ENCODE results near the gene ABLIM3. TPM values are rescaled to one million over a fixed set of nuclear protein-coding genes. Genes with fewer than 3 reads are reported as not detected.

The ABLIM3 gene
- total and polyA plus RNA-seq, 2 of the 8 experiments (the other 6 are each of a cell fraction or from before 2014, with no cell fraction given): 0.36 to 0.56 TPM

DNA sequence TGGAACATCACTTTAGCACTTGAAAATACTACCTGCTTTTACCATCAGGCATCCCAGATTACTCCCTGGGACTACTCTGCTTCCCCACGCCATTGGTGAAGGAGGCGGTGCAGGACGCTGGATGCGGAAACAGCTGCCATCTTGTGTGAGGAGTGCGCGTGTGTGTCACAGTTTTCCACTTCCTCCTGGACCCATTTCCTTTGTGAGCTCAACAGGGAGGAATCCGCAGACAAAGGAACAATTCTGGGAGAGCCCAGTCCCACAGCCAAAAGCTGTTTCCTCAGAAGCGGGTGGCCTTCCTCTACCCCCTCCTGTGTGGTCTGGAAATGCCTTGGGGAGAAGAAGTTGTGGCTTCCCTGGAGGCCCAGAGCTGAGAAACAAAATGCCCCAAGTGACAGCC lies 147.1 kb downstream of the ABLIM3 start:
- no peak for FAIRE-seq
- H2BK120ac ChIP-seq (replicated peaks; ENCODE audit: low read depth, low read length): no peak overlapping the region
- H3K56ac ChIP-seq (replicated peaks; ENCODE audit: insufficient read length, low read depth, low read length): no peak overlapping the region
- H3K4me1 ChIP-seq (replicated peaks in 1 of 4; ENCODE audit: control insufficient read depth in 3 of 4, insufficient read depth in 4 of 4, low read length in 3 of 4): no peaks in the 10 kb centered on the region
- no peak overlapping the region for H3K18ac ChIP-seq (ENCODE audit: extremely low read depth, low read length)
- H3K4me2 ChIP-seq (ENCODE audit: insufficient read depth in 1 of 2, low read depth in 2 of 2, low read length in 2 of 2): no peak overlapping the region
- H3K9ac ChIP-seq (replicated peaks in 1 of 4; ENCODE audit: extremely low read depth in 1 of 4, low read depth in 3 of 4, low read length in 3 of 4): no peak overlapping the region
- no peak overlapping the region for H3K27ac ChIP-seq (ENCODE audit: low read depth, low read length)
- no peaks in the 10 kb centered on the region for H3K36me3 ChIP-seq (ENCODE audit: control insufficient read depth in 2 of 4, insufficient read depth in 4 of 4, low read length in 3 of 4)
- H3K23me2 ChIP-seq (ENCODE audit: low read depth, low read length): no peaks in the 10 kb centered on the region
- DNase-seq (ENCODE audit: low read depth in 1 of 2, low spot score in 2 of 2): no peak
- H2BK12ac ChIP-seq (ENCODE audit: low read depth, low read length): no peak overlapping the region
- ChIA-PET CTCF (ENCODE audit: partially characterized antibody) (interaction anchor here (0.7 to 1.5 kb wide), 9 partner anchors 10 to 146 kb away, joined by 3 to 5 read pairs (median 4); no protein-coding TSS in a partner anchor), POLR2A (ENCODE audit: partially characterized antibody) (interaction anchor here (1.3 to 1.5 kb wide), 2 partner anchors 11 to 12 kb away, joined by 3 to 4 read pairs; no protein-coding TSS in a partner anchor)
- no peak overlapping the region for H3K4me3 ChIP-seq (ENCODE audit: extremely low read depth in 1 of 4, insufficient read depth in 2 of 4, low read depth in 3 of 4, low read length in 4 of 4)
- H2BK20ac ChIP-seq (ENCODE audit: low read length): no peak overlapping the region
- no peaks in the 10 kb centered on the region for H3K79me1 ChIP-seq (ENCODE audit: low read depth, low read length)
- peak overlapping the region; percentile 54 for H2AFZ ChIP-seq (ENCODE audit: low read length)
- H3K79me2 ChIP-seq (ENCODE audit: control insufficient read depth in 1 of 2, insufficient read depth in 2 of 2, low read length in 2 of 2): no peaks in the 10 kb centered on the region
- H4K8ac ChIP-seq (ENCODE audit: extremely low read depth, insufficient read depth, low read length): no peak overlapping the region
- TF ChIP-seq EGR1 (IDR thresholded peaks at IDR 0.05; ENCODE audit: borderline replicate concordance, low read depth, low read length) (no peak), YY1 (IDR thresholded peaks at IDR 0.05; ENCODE audit: low read depth, low read length) (peak; percentile 46; the same call in 1 of the 2 replicates), SIX5 (IDR thresholded peaks at IDR 0.05; ENCODE audit: low read depth, low read length) (no peak), GTF2F1 (IDR thresholded peaks at IDR 0.05; ENCODE audit: borderline replicate concordance, low read depth, low read length) (no peak), CTBP2 (IDR thresholded peaks at IDR 0.05; ENCODE audit: borderline replicate concordance, insufficient read depth, insufficient read length, low read length) (no peak), SP1 (IDR thresholded peaks at IDR 0.05; ENCODE audit: low read depth, low read length) (no peak), TAF1 (IDR thresholded peaks at IDR 0.05; ENCODE audit: low read depth, low read length) (no peak)
- no peak overlapping the region for H2AK5ac ChIP-seq (ENCODE audit: low read depth, low read length)
- H4K5ac ChIP-seq (ENCODE audit: insufficient read length, low read depth, low read length): no peak overlapping the region
- no peak overlapping the region for H3K4ac ChIP-seq (replicated peaks; ENCODE audit: insufficient read length, low read depth, low read length)
- H4K91ac ChIP-seq (replicated peaks; ENCODE audit: insufficient read length, low read length): no peak overlapping the region
- 88% methylated on average over 8 of the region's 8 CpGs; no CpG with 5 or more reads in 1 of the 2 experiments for WGBS, 2 experiments (ENCODE audit: extremely low coverage in 1 of 2, insufficient coverage in 1 of 2, insufficient read length in 1 of 2, insufficient replicate concordance in 2 of 2, low coverage in 1 of 2, low lambda C conversion rate in 2 of 2, missing lambda C conversion rate in 1 of 2)
- H2BK5ac ChIP-seq (ENCODE audit: low read depth, low read length): no peak overlapping the region
- no peak overlapping the region for H3K23ac ChIP-seq (ENCODE audit: insufficient read length)
- no peaks in the 10 kb centered on the region; a peak in 1 of 7 replicates for H3K27me3 ChIP-seq (replicated peaks in 1 of 4; ENCODE audit: control insufficient read depth in 3 of 4, extremely low read depth in 1 of 4, insufficient read depth in 3 of 4, low read length in 3 of 4)
- H4K20me1 ChIP-seq (replicated peaks in 1 of 2; ENCODE audit: control insufficient read depth in 1 of 2, insufficient read depth in 2 of 2, low read length in 2 of 2): no peaks in the 10 kb centered on the region
- no peaks in the 10 kb centered on the region for H3K9me3 ChIP-seq (ENCODE audit: insufficient read depth in 2 of 2, low read depth in 1 of 2, low read length in 1 of 2)
- no peak overlapping the region for H2BK15ac ChIP-seq (ENCODE audit: low read length)
- H3K14ac ChIP-seq (ENCODE audit: insufficient read length): no peak overlapping the region
